Neural cell (in vitro differentiated cells): ENCODE data around the gene SEPTIN2. TPM values are rescaled to one million over a fixed set of nuclear protein-coding genes. Genes with fewer than 3 reads are reported as not detected.

Experiments
- H2AFZ ChIP-seq: fragments of 200-600, 300-800 bp; sonication (generic), shearing (Covaris generic); 2 replicates; pipeline ENCODE4 v1.6.0; 2014; ENCODE audit warnings: low read depth, mild to moderate bottlenecking, antibody characterized with exemption, low read length, moderate library complexity
- H3F3A ChIP-seq: fragments of 200-600 bp; shearing (Covaris generic); 2 replicates; pipeline ENCODE4 v1.6.1; 2016; ENCODE audit warnings: mild to moderate bottlenecking, moderate library complexity, mixed read lengths, antibody characterized with exemption, low read length; ENCODE audit not compliant: insufficient read depth, poor library complexity, severe bottlenecking
- H3K27ac ChIP-seq: fragments of 200-600, 300-800 bp; sonication (generic), shearing (Covaris generic); 2 replicates; pipeline ENCODE4 v1.5.1; 2014; ENCODE audit warnings: mild to moderate bottlenecking, low read length, moderate library complexity
- H3K27me3 ChIP-seq: fragments of 300-800, 200-600 bp; sonication (generic), shearing (Covaris generic); 2 replicates; pipeline ENCODE4 v1.6.0; 2014; ENCODE audit warnings: mild to moderate bottlenecking, low read depth, low read length, moderate library complexity; ENCODE audit not compliant: insufficient read depth
- H3K36me3 ChIP-seq: fragments of 300-800, 200-600 bp; sonication (generic), shearing (Covaris generic); 2 replicates; pipeline ENCODE4 v1.5.1; 2014; ENCODE audit warnings: mild to moderate bottlenecking, antibody characterized with exemption, low read length, moderate library complexity; ENCODE audit not compliant: insufficient read depth
- H3K4me2 ChIP-seq: fragments of 300-800, 200-600 bp; sonication (generic), shearing (Covaris generic); 2 replicates; pipeline ENCODE4 v1.6.0; 2014; ENCODE audit warnings: mild to moderate bottlenecking, low read length
- H3K4me3 ChIP-seq: fragments of 300-800, 200-600 bp; sonication (generic), shearing (Covaris generic); 2 replicates; pipeline ENCODE4 v1.5.1; 2014; ENCODE audit warnings: mild to moderate bottlenecking, low read length, moderate library complexity
- H3K79me2 ChIP-seq: fragments of 200-600 bp; shearing (Covaris generic); replicated peaks from 2 replicates; pipeline ENCODE4 v1.6.0; 2014; ENCODE audit warnings: mild to moderate bottlenecking, low read length, moderate library complexity; ENCODE audit not compliant: insufficient read depth
- H3K9ac ChIP-seq: fragments of 300-800, 200-600 bp; sonication (generic), shearing (Covaris generic); 2 replicates; pipeline ENCODE4 v1.6.1; 2016; ENCODE audit warnings: mild to moderate bottlenecking, low read length, mixed read lengths
- H3K9me2 ChIP-seq: fragments of 200-600 bp; shearing (Covaris generic); 2 replicates; pipeline ENCODE4 v1.6.1; 2016; ENCODE audit warnings: mild to moderate bottlenecking, low read length, mixed read lengths; ENCODE audit not compliant: insufficient read depth
- H3K9me3 ChIP-seq: fragments of 200-600, 300-800 bp; sonication (generic), shearing (Covaris generic); 2 replicates; pipeline ENCODE4 v1.6.1; 2016; ENCODE audit warnings: mild to moderate bottlenecking, mixed run types, low read length, moderate library complexity, mixed read lengths
- H4K20me1 ChIP-seq: fragments of 200-600 bp; shearing (Covaris generic); 2 replicates; pipeline ENCODE4 v1.6.1; 2016; ENCODE audit warnings: mild to moderate bottlenecking, mixed run types; ENCODE audit not compliant: insufficient read depth
- EP300 ChIP-seq: fragments of 450-650 bp; conservative IDR thresholded peaks from 2 replicates; pipeline ENCODE4 v1.6.1; 2014; ENCODE audit warnings: antibody characterized with exemption, mild to moderate bottlenecking, moderate library complexity; ENCODE audit not compliant: poor library complexity, severe bottlenecking
- EZH2 ChIP-seq: fragments of 200-600, 300-800 bp; shearing (Covaris generic), sonication (generic); IDR thresholded peaks from 2 replicates; pipeline ENCODE4 v1.6.1; 2014; ENCODE audit warnings: antibody characterized with exemption, low read length, borderline replicate concordance, mild to moderate bottlenecking; ENCODE audit not compliant: insufficient read depth, poor library complexity, severe bottlenecking
- MXI1 ChIP-seq: fragments of 450-650 bp; conservative IDR thresholded peaks from 2 replicates; pipeline ENCODE4 v1.6.1; 2014; ENCODE audit warnings: antibody characterized with exemption, mild to moderate bottlenecking; ENCODE audit not compliant: poor library complexity, severe bottlenecking
- POLR2AphosphoS5 ChIP-seq: IDR thresholded peaks from 2 replicates; pipeline ENCODE4 v1.6.1; 2012
- RAD21 ChIP-seq: fragments of 450-650 bp; conservative IDR thresholded peaks from 2 replicates; pipeline ENCODE4 v1.6.1; 2014; ENCODE audit warnings: antibody characterized with exemption, mild to moderate bottlenecking, moderate library complexity
- SMC3 ChIP-seq: fragments of 450-650 bp; conservative IDR thresholded peaks from 2 replicates; pipeline ENCODE4 v1.6.1; 2014; ENCODE audit warnings: antibody characterized with exemption, mild to moderate bottlenecking, moderate library complexity; ENCODE audit not compliant: poor library complexity
- TAF1 ChIP-seq: IDR thresholded peaks from 2 replicates; pipeline ENCODE4 v1.6.1; 2012; ENCODE audit warnings: low read depth
- polyA plus RNA-seq: library from polyadenylated mRNA; depleted of rRNA; stranded (reverse); fragments of >200 nt; gene quantifications from 2 replicates; pipeline ENCODE4 v1.2.3, GENCODE V29; 2014
- TF ChIP-seq, protein P1 (sequence below): IDR thresholded peaks from 2 replicates; pipeline ENCODE4 v1.6.1; 2012; ENCODE audit warnings: borderline replicate concordance
- TF ChIP-seq, protein P2 (sequence below): fragments of 450-650 bp; IDR thresholded peaks from 2 replicates; pipeline ENCODE4 v1.5.1; 2014; ENCODE audit warnings: antibody characterized with exemption, mild to moderate bottlenecking, moderate library complexity; ENCODE audit not compliant: poor library complexity, severe bottlenecking

The SEPTIN2 gene
- polyA plus RNA-seq, 1 donor from 2014 or later: 467 TPM

- Histone ChIP-seq H3K36me3 (no peaks in the 10 kb centered on the region), H3K79me2 (peaks cover 4% of the 10 kb centered on the region), H3K4me3 (no peak overlapping the region), H2AFZ (no peak overlapping the region), H3F3A (no peaks in the 10 kb centered on the region), H3K9me2 (no peaks in the 10 kb centered on the region), H3K4me2 (no peak overlapping the region), H3K27ac (no peak overlapping the region), H3K27me3 (no peaks in the 10 kb centered on the region), H3K9ac (no peak overlapping the region), H4K20me1 (no peaks in the 10 kb centered on the region), H3K9me3 (no peaks in the 10 kb centered on the region)
- TF ChIP-seq EZH2 (no peak), EP300 (no peak), POLR2AphosphoS5 (no peak), SMC3 (no peak), MXI1 (no peak), RAD21 (no peak), TAF1 (no peak)
- TF ChIP-seq, protein P1, sequence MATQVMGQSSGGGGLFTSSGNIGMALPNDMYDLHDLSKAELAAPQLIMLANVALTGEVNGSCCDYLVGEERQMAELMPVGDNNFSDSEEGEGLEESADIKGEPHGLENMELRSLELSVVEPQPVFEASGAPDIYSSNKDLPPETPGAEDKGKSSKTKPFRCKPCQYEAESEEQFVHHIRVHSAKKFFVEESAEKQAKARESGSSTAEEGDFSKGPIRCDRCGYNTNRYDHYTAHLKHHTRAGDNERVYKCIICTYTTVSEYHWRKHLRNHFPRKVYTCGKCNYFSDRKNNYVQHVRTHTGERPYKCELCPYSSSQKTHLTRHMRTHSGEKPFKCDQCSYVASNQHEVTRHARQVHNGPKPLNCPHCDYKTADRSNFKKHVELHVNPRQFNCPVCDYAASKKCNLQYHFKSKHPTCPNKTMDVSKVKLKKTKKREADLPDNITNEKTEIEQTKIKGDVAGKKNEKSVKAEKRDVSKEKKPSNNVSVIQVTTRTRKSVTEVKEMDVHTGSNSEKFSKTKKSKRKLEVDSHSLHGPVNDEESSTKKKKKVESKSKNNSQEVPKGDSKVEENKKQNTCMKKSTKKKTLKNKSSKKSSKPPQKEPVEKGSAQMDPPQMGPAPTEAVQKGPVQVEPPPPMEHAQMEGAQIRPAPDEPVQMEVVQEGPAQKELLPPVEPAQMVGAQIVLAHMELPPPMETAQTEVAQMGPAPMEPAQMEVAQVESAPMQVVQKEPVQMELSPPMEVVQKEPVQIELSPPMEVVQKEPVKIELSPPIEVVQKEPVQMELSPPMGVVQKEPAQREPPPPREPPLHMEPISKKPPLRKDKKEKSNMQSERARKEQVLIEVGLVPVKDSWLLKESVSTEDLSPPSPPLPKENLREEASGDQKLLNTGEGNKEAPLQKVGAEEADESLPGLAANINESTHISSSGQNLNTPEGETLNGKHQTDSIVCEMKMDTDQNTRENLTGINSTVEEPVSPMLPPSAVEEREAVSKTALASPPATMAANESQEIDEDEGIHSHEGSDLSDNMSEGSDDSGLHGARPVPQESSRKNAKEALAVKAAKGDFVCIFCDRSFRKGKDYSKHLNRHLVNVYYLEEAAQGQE: no peak
- TF ChIP-seq, protein P2, sequence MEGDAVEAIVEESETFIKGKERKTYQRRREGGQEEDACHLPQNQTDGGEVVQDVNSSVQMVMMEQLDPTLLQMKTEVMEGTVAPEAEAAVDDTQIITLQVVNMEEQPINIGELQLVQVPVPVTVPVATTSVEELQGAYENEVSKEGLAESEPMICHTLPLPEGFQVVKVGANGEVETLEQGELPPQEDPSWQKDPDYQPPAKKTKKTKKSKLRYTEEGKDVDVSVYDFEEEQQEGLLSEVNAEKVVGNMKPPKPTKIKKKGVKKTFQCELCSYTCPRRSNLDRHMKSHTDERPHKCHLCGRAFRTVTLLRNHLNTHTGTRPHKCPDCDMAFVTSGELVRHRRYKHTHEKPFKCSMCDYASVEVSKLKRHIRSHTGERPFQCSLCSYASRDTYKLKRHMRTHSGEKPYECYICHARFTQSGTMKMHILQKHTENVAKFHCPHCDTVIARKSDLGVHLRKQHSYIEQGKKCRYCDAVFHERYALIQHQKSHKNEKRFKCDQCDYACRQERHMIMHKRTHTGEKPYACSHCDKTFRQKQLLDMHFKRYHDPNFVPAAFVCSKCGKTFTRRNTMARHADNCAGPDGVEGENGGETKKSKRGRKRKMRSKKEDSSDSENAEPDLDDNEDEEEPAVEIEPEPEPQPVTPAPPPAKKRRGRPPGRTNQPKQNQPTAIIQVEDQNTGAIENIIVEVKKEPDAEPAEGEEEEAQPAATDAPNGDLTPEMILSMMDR: no peak
These were observed 49.1 kb downstream of the SEPTIN2 start for GRCh38 chr2:241364781-241365180.

DNA sequence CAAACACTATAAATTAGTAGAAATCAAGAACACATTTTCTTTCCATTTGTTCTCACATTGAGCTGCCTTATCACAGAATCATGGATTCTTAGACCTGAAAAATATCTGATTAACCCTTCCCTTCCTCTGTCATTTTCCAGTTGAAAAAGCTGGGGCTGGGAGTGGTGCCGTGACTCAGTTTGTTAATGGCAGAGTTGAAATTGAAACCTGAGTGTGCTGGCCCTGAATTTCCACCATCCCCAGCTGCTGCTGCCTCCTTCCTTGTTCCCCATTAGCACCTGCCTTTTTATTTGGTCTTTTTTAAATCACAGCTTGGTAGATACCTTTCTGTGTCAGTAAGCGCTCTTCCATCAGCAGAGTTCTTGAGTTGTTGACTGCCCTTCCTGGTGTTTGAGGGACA, 51.0 kb downstream of the SEPTIN2 start:
- no peak overlapping the region for H3K27ac ChIP-seq
- TF ChIP-seq POLR2AphosphoS5: no peak
- no peak for TF ChIP-seq SMC3
- TF ChIP-seq, protein P2: no peak
- no peak for TF ChIP-seq TAF1
- TF ChIP-seq, protein P1: no peak
- no peak overlapping the region for H3K4me2 ChIP-seq

More for the DNA sequence above, 51.0 kb downstream of the SEPTIN2 start:
- Histone ChIP-seq H3K4me3 (no peak overlapping the region), H3K36me3 (no peaks in the 10 kb centered on the region), H3K9ac (no peak overlapping the region), H3K9me3 (no peaks in the 10 kb centered on the region), H3F3A (no peaks in the 10 kb centered on the region), H3K79me2 (no peaks in the 10 kb centered on the region), H3K27me3 (no peaks in the 10 kb centered on the region), H2AFZ (no peak overlapping the region), H4K20me1 (no peaks in the 10 kb centered on the region), H3K9me2 (no peaks in the 10 kb centered on the region)
